Esophagus muscularis mucosa (tissue), 4 donors: ENCODE measurements around the gene DHRS12. TPM values are rescaled to one million over a fixed set of nuclear protein-coding genes. Genes with fewer than 3 reads are reported as not detected.

Experiments
- DNase-seq: peaks from one replicate; pipeline ENCODE4 v3.0.0-alpha.2; 2017; ENCODE audit errors: extremely low spot score
- H3K27ac ChIP-seq, 4 donors: fragments of 200-600 bp; sonication (generic); replicated peaks in 1 of 4; 1 replicate in 3 of 4; 2 replicates in 1 of 4; pipeline ENCODE4 v1.5.1; 2016 to 2019; ENCODE audit warnings: mild to moderate bottlenecking in 1 of 4
- H3K27me3 ChIP-seq, 4 donors: fragments of 200-600 bp; sonication (generic); one replicate each; pipeline versions ENCODE4 v1.5.1 to v1.6.0; 2016 to 2019
- H3K36me3 ChIP-seq, 4 donors: fragments of 200-600 bp; sonication (generic); one replicate each; pipeline ENCODE4 v1.5.1; 2016 to 2019
- H3K4me1 ChIP-seq, 4 donors: fragments of 200-600 bp; sonication (generic); one replicate each; pipeline ENCODE4 v1.5.1; 2016 to 2019
- H3K4me3 ChIP-seq, 4 donors: fragments of 200-600 bp; sonication (generic); 1 replicate in 2 of 4; 2 replicates in 2 of 4; pipeline ENCODE4 v1.5.1; 2016 to 2019; ENCODE audit warnings: mild to moderate bottlenecking in 4 of 4, moderate library complexity in 1 of 4
- H3K9me3 ChIP-seq, 4 donors: fragments of 200-600 bp; sonication (generic); 1 replicate in 3 of 4; 2 replicates in 1 of 4; pipeline ENCODE4 v1.5.1; 2016 to 2019
- CTCF ChIP-seq, 3 experiments: fragments of 200-600 bp in 2 of 3; fragments of 450-650 bp in 1 of 3; sonication (generic) in 2 of 3; IDR thresholded peaks; one replicate each; pipeline ENCODE4 v1.5.1; 2017 to 2019; ENCODE audit warnings: antibody characterized with exemption in 3 of 3, mild to moderate bottlenecking in 2 of 3, moderate library complexity in 1 of 3
- EP300 ChIP-seq: sonication (generic); formaldehyde crosslinking; IDR thresholded peaks from one replicate; pipeline ENCODE4 v1.6.1; 2017; ENCODE audit warnings: antibody characterized with exemption
- POLR2A ChIP-seq: fragments of 450-650 bp; IDR thresholded peaks from one replicate; pipeline ENCODE4 v1.6.1; 2017; ENCODE audit warnings: antibody characterized with exemption, moderate library complexity, mild to moderate bottlenecking, low read depth
- POLR2AphosphoS5 ChIP-seq, 2 donors: sonication (generic); formaldehyde crosslinking; IDR thresholded peaks; one replicate each; pipeline ENCODE4 v1.6.1; 2017; ENCODE audit warnings: antibody characterized with exemption in 2 of 2
- WGBS: methylation state at CpG from one replicate; pipeline ENCODE4 v1.1.5; 2018; 5-methylcytosine and 5-hydroxymethylcytosine counted together
- intact Hi-C: fragments of 100-400 bp; cut with DNase I; formaldehyde crosslinking; loops from one replicate; pipeline ENCODE4 v1.15.1; 2023
- total RNA-seq, 4 donors: library from RNA; depleted of rRNA; stranded (reverse); fragments of >200 nt; gene quantifications; one replicate each; pipeline versions ENCODE4 v1.1.0 to v1.2.1, GENCODE V29; 2016

DHRS12 gene
- total RNA-seq, 4 donors from 2014 or later = 10.3 to 18.6 (median 14.9) TPM

- no peak overlapping the region for H3K4me3 ChIP-seq
- no peak overlapping the region for H3K27ac ChIP-seq
- no peaks in the 10 kb centered on the region for H3K36me3 ChIP-seq
- TF ChIP-seq CTCF (IDR thresholded peaks at IDR 0.05) (no peak), POLR2AphosphoS5 (IDR thresholded peaks at IDR 0.05) (no peak), EP300 (no peak), POLR2A (no peak)
- H3K27me3 ChIP-seq = no peaks in the 10 kb centered on the region
- no peak for DNase-seq
- no peaks in the 10 kb centered on the region for H3K9me3 ChIP-seq
- peaks cover 21 to 27% (median 23%) of the 10 kb centered on the region in 4 donors for H3K4me1 ChIP-seq
- intact Hi-C loops = no loop called here
- WGBS = 93% methylated on average over 4 of the region's 4 CpGs
These were observed 16.1 kb upstream of the DHRS12 start for GRCh38 chr13:51820016-51820597.

- intact Hi-C loops = loop anchor here (10.0 kb wide), 1 partner anchor 185 kb away; no protein-coding TSS in a partner anchor
- DNase-seq = no peak
- no peaks in the 10 kb centered on the region for H3K36me3 ChIP-seq
- TF ChIP-seq POLR2AphosphoS5 (IDR thresholded peaks at IDR 0.05) = no peak
- TF ChIP-seq CTCF (IDR thresholded peaks at IDR 0.05) = no peak
- TF ChIP-seq EP300 = no peak
- no peak for TF ChIP-seq POLR2A
- no peak overlapping the region for H3K27ac ChIP-seq
- peaks cover 20 to 27% (median 22%) of the 10 kb centered on the region in 4 donors for H3K4me1 ChIP-seq
- 96% methylated on average over 3 of the region's 3 CpGs for WGBS
- H3K9me3 ChIP-seq = no peaks in the 10 kb centered on the region
- no peak overlapping the region for H3K4me3 ChIP-seq
- no peaks in the 10 kb centered on the region for H3K27me3 ChIP-seq
These were observed 15.6 kb upstream of the DHRS12 start for GRCh38 chr13:51819544-51819943.

GRCh38 chr13:51818781-51819511, 15.0 kb upstream of the DHRS12 start:
- Histone ChIP-seq H3K4me1 (peaks cover 20 to 23% (median 21%) of the 10 kb centered on the region in 4 donors), H3K4me3 (no peak overlapping the region), H3K27me3 (no peaks in the 10 kb centered on the region), H3K36me3 (no peaks in the 10 kb centered on the region), H3K9me3 (no peaks in the 10 kb centered on the region), H3K27ac (no peak overlapping the region)
- 68% methylated on average over 9 of the region's 9 CpGs for WGBS
- intact Hi-C loops = loop anchor here (10.0 kb wide), 1 partner anchor 186 kb away; no protein-coding TSS in a partner anchor
- TF ChIP-seq POLR2AphosphoS5 (IDR thresholded peaks at IDR 0.05) = no peak
- no peak for TF ChIP-seq CTCF (IDR thresholded peaks at IDR 0.05)
- TF ChIP-seq EP300 = no peak
- no peak for TF ChIP-seq POLR2A
- no peak for DNase-seq

- no peak overlapping the region for H3K27ac ChIP-seq
- no peak for TF ChIP-seq POLR2A
- TF ChIP-seq EP300 = no peak
- no peak for TF ChIP-seq CTCF (IDR thresholded peaks at IDR 0.05)
- TF ChIP-seq POLR2AphosphoS5 (IDR thresholded peaks at IDR 0.05) = no peak
- no peak for DNase-seq
- H3K4me3 ChIP-seq = no peak overlapping the region
- H3K27me3 ChIP-seq = no peaks in the 10 kb centered on the region
- no peaks in the 10 kb centered on the region for H3K9me3 ChIP-seq
- WGBS = 94% methylated on average over 4 of the region's 4 CpGs
- no peaks in the 10 kb centered on the region for H3K36me3 ChIP-seq
- intact Hi-C loops = loop anchor here (10.0 kb wide), 1 partner anchor 187 kb away; no protein-coding TSS in a partner anchor
- H3K4me1 ChIP-seq = peaks cover 19 to 23% (median 20%) of the 10 kb centered on the region in 4 donors
These were observed 14.3 kb upstream of the DHRS12 start for GRCh38 chr13:51818276-51818675.
